Daoy (cell line): ENCODE results near the gene VWA5B1. TPM values are rescaled to one million over a fixed set of nuclear protein-coding genes. Genes with fewer than 3 reads are reported as not detected.

Experiments
- DNase-seq: peaks from one replicate; pipeline ENCODE4 v3.0.0-alpha.2; 2015; ENCODE audit warnings: low read depth
- total RNA-seq: library from RNA; depleted of rRNA; stranded (reverse); fragments of >200 nt; shearing (Covaris generic); gene quantifications from 2 replicates; pipeline ENCODE4 v1.2.3, GENCODE V29; 2014

The VWA5B1 gene
- total RNA-seq, 1 experiment from 2014 or later, result not detected

DNA sequence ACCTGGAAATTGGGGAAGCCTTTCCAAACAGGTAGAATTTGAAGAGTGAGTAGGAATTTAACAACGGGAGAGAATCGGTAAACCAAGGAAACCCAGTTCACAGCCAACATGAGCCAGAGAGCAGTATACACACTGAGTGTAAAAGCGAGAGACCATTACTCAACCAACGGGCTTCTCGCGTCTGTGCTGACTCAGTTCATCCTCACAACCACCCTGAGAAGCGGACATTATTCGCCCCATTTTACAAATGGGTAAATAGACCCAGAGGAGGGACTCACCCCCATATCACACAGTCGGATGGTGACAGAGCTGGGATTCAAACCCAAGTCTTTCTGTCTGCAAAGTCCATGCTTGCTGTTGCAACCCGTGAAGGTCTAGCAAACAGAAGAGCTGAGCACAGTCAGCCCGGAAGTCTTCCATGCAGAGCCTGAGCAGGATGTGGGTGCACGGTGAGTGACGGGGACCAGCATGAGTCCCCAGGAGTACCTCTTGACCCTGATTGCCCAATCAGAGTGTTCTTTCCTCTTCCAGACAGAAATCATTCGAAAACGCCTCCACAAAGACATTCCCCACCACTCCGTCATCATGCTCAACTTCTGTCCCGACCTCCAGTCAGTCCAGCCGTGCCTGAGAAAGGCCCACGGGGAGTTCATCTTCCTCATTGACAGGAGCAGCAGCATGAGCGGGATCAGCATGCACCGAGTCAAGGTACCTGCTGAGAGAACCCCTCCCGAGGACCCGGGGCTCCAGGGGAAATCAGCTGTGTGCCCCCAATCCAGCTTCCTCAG lies 32.3 kb downstream of the VWA5B1 start:
- DNase-seq, result peak; percentile 80

DNA sequence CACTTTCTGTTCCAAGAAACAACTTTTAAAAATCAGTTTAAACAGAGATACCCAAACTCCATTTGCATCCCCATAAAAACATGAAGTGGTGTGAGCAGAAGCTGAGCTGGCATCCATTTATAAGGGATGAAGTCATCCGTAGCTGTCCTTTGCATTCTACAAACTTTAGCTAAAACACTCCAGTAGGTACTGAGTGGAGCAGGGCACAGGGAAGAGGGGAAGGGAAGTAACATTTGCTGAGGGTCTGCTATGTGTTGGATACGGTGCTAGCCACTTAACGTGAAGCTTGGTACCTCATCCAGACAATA lies 32.9 kb downstream of the VWA5B1 start:
- no peak for DNase-seq

DNA sequence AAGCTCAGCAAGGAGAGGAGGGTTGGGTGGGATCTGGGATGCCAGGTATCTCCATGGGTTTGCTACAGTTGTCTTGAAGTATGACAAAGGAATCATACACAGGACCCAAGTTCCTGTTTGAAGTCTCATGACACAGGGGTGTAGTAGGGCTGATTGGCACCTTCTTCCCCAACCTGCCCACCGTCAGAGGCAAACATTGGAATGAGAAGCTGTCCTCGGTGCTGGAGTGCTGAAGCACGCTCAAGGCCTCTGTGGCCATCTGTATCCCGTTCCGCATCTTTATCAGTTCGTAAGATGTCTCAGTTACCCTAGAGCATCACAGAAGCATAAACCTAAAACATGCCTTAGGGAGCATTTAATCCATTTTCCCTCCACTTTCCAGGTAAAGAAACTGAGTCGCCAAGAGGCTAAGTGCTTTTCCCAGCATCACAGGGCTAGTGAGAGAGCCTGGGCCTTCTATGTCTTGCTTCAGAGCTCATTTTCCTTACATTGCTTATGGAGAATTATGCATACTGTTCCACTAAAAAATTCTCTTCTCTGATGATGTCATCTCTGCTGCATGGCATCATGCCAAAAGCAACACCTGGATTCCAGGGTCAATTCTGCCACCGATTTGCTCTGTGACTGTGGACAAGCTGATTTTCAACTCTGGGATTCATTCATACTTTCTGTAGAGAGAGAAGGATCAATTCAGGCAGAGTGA lies 34.2 kb downstream of the VWA5B1 start:
- no peak for DNase-seq

DNA sequence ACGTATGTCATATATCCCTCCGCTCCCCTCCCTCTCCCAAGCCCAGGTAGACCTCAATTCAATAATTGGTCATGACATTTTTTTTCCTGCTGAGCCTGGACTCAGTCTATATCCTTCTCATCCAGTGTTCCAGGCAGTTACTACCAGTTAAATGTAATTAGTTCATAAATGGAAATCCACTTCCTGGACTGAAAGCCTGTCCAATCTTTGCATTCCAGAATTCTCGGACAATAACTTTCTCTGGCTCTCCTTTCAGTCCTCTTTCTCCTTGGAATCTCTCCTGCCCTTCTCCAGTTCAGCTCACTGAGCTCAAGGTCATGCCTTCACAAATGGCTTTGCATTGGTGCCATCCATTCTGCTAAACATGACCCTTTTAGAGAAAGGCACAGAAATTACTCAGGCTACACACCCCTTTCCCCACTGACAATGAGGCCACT lies 34.8 kb downstream of the VWA5B1 start:
- DNase-seq, result no peak

DNA sequence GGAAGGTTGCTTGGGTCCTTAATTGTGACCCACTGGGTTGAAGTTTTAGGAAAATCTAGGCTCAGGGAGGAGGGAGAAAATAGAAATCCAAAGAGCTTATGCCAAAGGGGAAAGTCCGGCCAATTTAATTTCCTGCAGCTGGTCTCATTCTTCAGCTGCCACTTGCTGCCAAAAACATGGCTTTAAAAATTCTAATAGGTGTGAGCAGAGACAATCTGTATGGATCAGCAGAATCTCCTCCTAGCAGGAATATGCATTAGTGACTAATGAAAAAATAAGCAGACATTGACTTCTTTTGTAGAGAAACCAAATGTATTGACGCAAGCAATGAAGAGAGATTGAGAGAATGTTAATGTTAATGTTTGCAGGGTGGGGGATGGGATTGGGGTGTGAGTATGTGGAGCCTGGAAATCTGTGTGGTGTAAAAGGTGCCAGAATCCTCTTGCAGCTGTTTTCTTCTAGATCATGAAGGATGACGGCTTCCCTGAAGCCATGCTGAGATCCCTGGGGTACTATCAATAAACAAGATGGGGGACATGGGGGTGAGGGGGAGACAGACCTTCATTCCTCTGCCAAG lies 35.3 kb downstream of the VWA5B1 start:
- no peak for DNase-seq

DNA sequence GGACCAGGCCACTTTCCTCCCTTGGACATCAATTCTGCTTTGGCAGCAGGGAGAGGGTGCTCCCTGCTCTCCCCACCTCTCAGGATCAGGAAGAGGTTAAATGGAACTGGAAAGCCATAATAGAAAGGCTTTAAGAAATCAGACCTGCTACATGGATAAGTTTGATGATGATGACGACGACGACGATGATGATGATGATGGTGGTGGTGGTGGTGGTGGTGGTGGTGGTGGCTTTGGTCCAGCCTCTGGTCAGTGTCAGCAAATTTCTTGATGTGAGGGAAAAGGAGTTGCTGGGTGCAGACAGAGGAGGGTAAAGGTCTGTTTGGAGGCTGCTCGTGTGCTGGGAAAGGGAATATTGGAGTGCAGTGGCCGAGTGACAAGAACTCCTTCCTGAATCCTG lies 36.8 kb downstream of the VWA5B1 start:
- no peak for DNase-seq

DNA sequence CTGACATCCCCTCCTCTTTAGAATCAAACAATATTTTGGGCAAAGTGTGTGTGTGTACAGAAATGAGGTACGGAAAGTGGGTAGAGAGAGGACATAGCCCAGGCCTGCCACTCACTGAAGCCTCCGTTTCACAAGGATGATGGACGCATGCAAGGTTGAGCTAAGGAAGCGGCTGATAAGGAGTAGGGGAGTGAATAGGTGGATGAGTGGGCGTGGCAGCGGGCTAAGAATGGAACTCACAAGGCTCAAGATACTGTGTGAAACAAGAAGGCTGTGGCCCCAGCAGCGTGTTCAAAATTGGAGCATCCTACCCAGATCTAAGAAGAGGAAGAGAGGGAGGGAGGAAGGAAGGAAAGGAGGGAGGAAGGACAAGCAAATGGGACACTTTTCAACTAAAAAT lies 37.5 kb downstream of the VWA5B1 start:
- no peak for DNase-seq

DNA sequence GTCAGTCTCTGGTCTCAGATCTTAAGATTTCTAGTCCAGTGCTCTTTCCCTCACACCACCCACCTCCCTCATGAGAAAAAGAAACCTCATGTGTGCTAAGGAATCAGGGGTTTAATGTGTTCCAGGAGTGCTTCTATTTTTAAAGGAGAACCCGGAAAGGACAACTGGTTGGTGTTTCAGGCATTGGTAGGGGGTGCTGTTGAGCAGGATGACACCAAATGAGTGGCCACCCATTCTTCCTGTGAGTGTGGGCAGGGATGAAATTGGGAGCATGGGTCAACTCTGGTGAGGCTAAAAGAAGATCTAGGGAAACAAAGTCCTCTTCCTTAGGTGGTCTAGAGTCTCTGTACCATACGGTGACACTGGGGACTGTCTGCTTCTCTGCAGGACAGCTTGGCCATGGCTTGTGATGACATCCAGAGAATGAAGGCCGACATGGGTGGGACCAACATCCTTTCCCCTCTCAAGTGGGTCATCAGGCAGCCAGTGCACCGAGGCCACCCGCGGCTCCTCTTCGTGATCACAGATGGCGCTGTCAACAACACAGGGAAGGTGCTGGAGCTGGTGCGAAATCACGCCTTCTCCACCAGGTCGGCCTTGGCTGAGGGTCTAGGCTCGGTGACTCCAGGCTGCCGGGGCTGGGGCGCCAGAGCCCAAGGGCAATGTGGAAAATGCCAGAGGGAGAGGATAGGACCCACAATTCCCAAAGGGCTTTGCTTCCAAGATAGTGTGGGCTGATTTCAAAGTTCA lies 39.3 kb downstream of the VWA5B1 start:
- DNase-seq, result no peak

DNA sequence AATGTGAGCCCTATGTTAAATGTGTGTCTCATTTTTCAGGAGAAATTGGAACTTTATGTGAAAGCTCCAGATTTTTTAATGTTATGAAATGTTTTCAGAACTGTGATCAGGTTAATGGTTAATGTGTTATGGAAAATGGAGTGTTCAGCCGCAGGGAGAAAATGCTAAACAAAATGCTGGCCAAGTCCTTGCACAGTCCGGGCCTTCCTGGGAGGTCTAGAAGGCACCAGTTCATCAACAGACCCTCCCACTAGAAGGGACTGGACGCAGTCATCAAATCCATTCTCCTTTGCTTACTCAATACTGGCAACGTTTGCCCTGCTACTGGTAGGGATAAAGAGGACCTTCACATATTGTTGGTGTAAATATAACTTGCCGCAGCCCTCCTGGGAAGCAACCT lies 43.4 kb downstream of the VWA5B1 start:
- no peak for DNase-seq

DNA sequence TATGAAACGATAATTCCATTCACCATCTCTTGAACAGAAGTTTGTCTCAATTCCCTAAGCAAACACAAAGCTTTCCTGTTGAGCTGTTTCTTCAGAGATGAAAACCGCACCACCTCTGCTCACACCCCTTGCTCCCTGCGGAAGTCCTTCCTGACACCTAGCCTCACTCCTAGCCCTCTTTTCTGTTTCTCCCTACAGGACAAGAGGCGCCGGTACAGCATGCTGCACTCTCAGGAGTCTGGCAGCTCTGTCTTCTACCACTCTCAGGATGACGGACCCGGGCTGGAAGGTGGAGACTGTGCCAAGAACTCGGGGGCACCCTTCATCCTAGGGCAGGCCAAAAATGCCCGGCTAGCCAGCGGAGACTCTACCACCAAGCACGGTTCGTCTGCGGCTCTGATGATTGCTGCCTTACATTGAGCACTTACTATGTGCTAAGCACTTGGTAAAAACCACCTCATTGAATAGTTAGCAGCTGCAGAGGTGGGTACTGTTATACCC lies 45.5 kb downstream of the VWA5B1 start:
- no peak for DNase-seq

DNA sequence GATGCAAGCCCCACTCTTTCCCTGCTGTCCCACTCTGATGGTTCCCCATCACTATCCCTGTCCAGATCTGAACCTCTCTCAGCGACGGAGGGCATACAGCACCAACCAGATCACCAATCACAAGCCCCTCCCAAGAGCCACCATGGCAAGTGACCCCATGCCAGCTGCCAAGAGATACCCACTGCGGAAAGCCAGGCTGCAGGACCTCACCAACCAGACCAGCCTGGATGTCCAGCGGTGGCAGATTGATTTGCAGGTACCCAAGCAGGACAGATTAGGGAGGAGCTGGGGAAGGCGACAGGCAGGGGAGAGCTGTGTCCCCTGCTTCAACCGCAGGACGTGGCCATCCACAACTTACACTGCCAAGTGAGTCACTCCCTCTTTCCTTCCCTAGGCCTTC lies 46.9 kb downstream of the VWA5B1 start:
- DNase-seq, result no peak

DNA sequence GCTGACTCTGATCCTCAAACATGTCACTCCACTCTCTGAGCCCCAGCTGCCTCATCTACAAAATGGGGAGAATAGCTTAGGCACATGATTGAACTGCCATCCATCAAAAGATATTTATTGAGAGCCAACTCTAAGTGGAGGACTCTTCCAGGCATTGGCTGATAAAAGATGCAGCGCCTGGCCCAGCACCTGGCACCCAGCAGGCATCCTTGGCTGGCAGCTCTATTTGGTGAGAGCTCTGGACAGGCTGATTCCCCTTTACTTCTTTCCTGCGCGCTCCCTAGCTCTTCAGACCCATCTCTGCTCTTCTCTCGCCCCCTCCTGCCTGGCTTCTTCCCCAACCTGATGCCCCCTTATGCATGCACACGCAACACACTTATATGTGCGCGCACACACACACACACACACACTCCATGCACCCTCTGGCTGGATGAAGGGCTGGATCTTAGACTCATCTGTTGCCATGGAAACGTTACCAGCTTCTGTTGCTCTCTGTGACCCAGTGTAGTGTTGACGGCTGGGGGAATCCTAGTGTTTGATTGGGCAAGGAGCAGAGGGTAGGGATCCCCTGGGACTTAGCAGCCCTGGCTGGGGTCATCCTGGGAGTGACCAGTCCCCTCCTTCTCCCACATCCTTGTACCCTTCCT lies 49.3 kb downstream of the VWA5B1 start:
- DNase-seq, result no peak

DNA sequence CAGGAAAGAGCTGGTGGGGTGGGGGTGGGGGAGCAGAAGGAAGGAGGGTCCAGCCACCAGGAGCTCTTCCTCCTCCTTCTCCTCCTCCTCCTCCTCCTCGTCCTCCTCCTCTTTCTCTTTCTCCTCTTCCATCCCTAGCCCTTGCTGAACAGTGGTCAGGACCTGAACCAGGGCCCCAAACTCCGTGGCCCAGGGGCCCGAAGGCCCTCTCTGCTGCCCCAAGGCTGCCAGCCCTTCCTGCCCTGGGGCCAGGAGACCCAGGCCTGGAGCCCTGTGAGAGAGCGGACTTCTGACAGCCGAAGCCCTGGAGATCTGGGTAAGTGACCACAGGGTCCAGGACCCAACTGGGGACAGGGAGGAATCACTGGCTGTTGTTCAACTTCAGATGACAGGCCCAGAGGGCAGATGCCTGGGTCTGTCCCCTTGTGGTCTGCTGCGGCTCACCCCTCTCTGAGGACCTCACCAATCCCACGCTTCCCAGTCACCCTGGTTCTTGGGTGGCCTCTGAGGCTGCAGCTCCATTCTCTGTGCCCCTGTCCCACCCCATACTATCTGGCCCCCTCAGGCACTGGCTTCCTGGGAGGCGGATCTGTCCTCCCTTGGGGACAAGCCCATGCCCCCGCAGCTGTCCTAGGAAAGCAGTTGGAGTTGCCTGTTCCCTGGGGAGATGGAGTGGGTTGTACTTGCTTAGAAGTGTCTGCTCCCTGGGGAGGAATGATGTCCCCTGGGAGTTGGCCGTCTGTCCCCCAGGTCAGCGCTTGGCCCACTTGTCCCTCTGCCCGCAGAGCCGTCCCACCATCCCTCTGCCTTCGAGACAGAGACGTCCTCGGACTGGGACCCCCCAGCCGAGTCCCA lies 51.8 kb downstream of the VWA5B1 start:
- no peak for DNase-seq

DNA sequence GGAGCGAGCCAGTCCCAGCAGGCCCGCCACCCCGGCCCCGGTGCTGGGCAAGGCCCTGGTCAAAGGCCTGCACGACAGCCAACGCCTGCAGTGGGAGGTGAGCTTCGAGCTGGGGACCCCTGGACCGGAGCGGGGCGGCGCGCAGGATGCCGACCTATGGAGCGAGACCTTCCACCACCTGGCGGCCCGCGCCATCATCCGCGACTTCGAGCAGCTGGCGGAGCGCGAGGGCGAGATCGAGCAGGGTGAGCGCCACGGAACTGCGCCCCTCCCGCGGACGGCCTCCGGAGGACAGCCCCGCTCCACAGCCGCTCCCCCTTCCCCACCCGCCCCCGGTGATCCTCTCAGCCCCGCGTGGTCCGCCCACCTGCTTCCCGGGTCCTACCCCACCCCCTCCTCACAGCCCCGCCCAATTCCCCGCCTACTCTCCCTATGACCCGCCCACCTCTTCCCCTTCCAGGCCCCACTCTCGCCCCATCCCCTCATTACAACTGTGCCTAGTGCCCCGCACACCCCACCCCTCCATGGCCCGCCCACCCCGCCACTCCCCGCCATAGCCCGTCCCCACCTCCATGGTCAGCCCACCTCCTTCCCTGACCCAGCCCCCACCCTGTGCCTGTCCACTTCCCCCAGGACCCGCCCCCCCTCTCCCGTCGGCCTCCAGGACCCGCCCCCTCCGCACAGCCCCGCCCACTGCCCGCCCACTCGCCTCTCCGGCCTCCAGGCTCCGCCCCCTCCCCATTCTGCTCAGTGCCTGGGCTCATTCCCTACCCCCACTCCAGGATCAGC lies 52.7 kb downstream of the VWA5B1 start:
- no peak for DNase-seq

DNA sequence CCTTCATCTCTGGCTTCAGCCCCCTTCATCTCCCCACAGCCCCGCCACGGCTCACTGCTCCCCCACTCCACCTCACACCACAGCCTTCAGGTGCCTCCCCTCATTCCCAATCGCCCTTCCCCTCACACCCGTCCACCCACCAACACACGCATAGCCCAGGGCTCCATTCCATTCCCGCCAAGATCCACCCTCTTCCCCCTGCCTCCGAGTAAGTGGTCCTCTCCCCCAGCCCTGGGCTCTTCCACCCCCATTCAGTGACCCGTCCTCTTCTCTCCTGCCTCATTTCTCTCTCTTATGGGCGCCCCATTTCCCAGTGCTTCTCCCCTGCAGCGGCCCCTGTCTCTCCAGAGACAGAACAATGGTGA lies 53.2 kb downstream of the VWA5B1 start:
- no peak for DNase-seq

DNA sequence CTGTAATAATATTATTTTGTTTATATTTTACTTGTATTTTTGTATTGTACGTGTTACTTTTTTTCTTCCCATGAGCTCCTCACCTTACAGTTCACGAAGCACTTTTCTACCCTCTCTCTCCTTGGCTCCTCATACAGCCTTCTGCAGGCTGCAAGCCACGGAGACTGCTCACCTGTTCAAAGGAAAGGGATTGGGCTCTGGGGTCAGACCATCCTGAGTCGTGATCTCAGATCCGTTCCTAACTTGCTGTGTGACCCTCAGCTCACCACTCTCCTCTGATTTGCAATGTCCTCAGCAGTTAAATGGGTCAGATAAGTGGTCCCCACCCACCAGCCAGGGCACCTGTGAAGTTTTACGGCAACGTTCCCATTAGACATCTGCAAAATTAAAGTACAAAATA lies 54.1 kb downstream of the VWA5B1 start:
- DNase-seq, result no peak

DNA sequence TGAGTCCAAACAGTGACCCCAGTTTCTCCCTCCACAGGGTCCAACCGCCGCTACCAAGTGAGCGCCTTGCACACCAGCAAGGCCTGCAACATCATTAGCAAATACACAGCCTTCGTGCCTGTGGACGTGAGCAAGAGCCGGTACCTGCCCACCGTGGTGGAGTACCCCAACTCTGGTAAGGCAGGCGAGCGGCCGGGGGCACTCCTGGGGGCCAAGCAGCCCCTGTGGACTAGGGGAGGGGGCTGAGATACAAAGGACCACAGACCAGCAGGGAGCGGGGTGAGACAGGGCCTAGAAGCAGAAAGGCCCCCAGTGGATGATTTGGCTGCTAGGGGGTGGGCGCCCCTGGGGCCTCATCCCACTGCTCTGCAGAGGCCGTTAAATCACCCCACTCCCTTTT lies 54.7 kb downstream of the VWA5B1 start:
- no peak for DNase-seq

DNA sequence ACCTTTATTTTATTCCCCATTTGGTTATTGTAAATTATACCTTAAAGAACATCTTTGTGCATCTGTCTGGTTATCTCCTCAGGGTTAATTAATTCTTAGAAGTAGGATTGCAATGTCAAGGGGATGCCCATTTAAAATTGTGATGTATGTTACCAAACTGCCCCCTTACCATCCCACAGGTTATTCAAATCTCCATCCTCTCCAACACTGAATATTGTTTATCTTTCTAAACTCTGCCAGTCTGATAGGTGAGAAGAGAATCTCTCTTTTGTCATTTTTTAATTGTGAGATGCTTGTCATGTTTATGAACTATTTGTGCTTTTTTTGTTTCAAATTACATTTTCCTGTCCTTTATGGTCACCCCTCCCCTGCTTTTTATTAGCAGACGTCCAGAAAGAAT lies 55.8 kb downstream of the VWA5B1 start:
- no peak for DNase-seq

DNA sequence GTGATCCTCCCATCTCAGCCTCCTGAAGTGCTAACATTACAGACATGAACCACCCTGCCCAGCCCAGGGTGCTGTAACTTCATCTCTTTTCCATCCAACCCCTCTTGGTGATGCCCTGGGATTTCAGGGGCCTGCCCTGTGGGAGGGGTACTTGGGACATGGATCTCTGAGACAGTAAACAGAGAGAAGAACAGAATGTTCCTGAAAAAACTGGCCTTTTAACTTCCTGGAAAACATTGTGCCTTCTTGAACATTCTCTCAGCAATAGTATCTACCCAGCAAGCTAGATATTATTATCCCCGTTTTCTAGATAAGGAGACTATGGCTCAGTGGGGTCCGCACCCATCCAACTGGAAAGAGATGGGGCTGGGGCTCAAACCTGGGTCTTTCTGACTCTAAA lies 57.0 kb downstream of the VWA5B1 start:
- no peak for DNase-seq

DNA sequence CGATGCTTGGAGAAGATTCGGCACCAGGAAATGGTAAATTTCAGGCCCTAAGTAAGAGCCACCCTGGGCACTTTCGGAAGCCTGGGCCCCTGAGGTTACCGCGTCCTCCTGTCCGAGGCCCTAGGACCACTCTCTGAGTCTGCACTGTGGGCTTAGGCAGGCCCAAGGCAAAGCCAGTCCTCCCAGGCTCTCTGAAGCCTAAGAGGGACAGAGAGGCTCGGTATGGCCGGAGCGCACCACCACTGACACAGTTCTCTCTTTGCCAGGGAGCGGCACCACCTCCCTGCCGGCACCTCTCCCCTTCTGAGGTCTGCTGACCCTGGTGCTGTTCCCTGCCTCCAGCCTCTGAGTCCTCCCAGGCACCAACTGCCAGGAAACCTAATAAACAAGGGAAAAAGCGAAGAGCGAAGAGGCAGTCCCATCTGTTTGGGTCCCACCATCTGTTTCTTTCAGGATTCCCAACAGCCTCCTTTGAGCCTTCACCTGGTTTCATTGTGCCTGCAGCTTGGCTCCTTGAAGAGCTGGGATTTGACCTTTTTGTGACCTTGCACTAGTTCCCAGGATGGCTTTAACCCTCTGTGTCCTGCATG lies 57.7 kb downstream of the VWA5B1 start:
- no peak for DNase-seq
